ENCODE data around the gene ZC3H4.
"Not testable (repeated sequence)": the region's sequence is repeated elsewhere in the genome, so short reads cannot be mapped to it uniquely, and the experiment has no call there.

DNA sequence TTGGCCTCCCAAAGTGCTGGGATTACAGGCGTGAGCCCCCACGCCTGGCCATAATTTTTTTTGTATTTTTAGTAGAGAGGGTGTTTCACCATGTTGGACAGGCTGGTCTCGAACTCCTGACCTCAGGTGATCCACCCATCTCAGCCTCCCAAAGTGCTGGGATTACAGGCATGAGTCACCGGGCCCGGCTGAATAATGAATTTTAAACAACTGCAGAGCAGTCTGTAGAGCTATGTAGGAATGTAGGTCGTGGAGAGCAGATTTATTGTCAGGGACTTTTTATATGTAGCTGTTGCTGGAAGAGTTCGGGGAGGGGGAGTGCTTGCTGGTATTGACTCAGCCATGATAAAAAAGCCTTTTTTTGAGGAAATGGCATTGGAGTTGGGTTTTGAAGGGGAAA, 27.7 kb upstream of the ZC3H4 start:
- TF ChIP-seq, protein P1, sequence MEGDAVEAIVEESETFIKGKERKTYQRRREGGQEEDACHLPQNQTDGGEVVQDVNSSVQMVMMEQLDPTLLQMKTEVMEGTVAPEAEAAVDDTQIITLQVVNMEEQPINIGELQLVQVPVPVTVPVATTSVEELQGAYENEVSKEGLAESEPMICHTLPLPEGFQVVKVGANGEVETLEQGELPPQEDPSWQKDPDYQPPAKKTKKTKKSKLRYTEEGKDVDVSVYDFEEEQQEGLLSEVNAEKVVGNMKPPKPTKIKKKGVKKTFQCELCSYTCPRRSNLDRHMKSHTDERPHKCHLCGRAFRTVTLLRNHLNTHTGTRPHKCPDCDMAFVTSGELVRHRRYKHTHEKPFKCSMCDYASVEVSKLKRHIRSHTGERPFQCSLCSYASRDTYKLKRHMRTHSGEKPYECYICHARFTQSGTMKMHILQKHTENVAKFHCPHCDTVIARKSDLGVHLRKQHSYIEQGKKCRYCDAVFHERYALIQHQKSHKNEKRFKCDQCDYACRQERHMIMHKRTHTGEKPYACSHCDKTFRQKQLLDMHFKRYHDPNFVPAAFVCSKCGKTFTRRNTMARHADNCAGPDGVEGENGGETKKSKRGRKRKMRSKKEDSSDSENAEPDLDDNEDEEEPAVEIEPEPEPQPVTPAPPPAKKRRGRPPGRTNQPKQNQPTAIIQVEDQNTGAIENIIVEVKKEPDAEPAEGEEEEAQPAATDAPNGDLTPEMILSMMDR (IDR thresholded peaks at IDR 0.05), result not testable (repeated sequence)
- not testable (repeated sequence) for TF ChIP-seq EP300 (IDR thresholded peaks at IDR 0.05)
